Duodenal mucosa (tissue), 2 donors: ENCODE results near the gene GOLGA6A.

ENCODE experiments used
- H3K27ac ChIP-seq: one replicate; pipeline ENCODE4 v1.7.0; 2013; ENCODE audit warnings: low read depth, low read length
- H3K27me3 ChIP-seq, 2 donors: one replicate each; pipeline ENCODE4 v1.7.0; 2013; ENCODE audit warnings: low read length in 2 of 2, control low read depth in 1 of 2; ENCODE audit not compliant: insufficient read depth in 2 of 2, control insufficient read depth in 1 of 2
- H3K36me3 ChIP-seq, 2 donors: one replicate each; pipeline ENCODE4 v1.7.0; 2013; ENCODE audit warnings: low read length in 2 of 2, control low read depth in 1 of 2; ENCODE audit not compliant: insufficient read depth in 2 of 2, control insufficient read depth in 1 of 2
- H3K4me1 ChIP-seq, 2 donors: one replicate each; pipeline ENCODE4 v1.7.0; 2013; ENCODE audit warnings: low read length in 2 of 2, control low read depth in 1 of 2; ENCODE audit not compliant: insufficient read depth in 2 of 2, control insufficient read depth in 1 of 2
- H3K4me3 ChIP-seq, 2 donors: one replicate each; pipeline ENCODE4 v1.7.0; 2013; ENCODE audit warnings: low read length in 2 of 2, low read depth in 1 of 2
- H3K9ac ChIP-seq, 2 donors: one replicate each; pipeline ENCODE4 v1.7.0; 2013; ENCODE audit warnings: low read length in 2 of 2, low read depth in 1 of 2
- H3K9me3 ChIP-seq, 2 donors: one replicate each; pipeline ENCODE4 v1.7.0; 2013; ENCODE audit warnings: low read length in 2 of 2, control low read depth in 1 of 2; ENCODE audit not compliant: control insufficient read depth in 1 of 2

The GOLGA6A gene

GRCh38 chr15:74042603-74043424 is 39.5 kb downstream of the GOLGA6A start:
- no peak overlapping the region for H3K4me3 ChIP-seq
- no peaks in the 10 kb centered on the region for H3K27me3 ChIP-seq
- peaks cover 1 to 28% of the 10 kb centered on the region in 2 donors for H3K4me1 ChIP-seq
- no peak overlapping the region for H3K9ac ChIP-seq
- no peaks in the 10 kb centered on the region for H3K9me3 ChIP-seq
- peaks cover 6 to 16% of the 10 kb centered on the region in 2 donors for H3K36me3 ChIP-seq
- no peak overlapping the region for H3K27ac ChIP-seq

GRCh38 chr15:74041777-74042435 is 40.4 kb downstream of the GOLGA6A start:
- Histone ChIP-seq H3K36me3 (peaks cover 9 to 20% of the 10 kb centered on the region in 2 donors), H3K4me3 (no peak overlapping the region), H3K27ac (no peak overlapping the region), H3K27me3 (no peaks in the 10 kb centered on the region), H3K9ac (no peak overlapping the region), H3K4me1 (peaks cover 0 to 31% of the 10 kb centered on the region in 2 donors), H3K9me3 (no peaks in the 10 kb centered on the region)

- H3K27me3 ChIP-seq, result no peaks in the 10 kb centered on the region
- no peak overlapping the region for H3K9ac ChIP-seq
- H3K27ac ChIP-seq, result peak overlapping the region; percentile 2
- H3K4me1 ChIP-seq, result peaks cover 0 to 35% of the 10 kb centered on the region in 2 donors
- H3K9me3 ChIP-seq, result no peaks in the 10 kb centered on the region
- H3K36me3 ChIP-seq, result peaks cover 10 to 24% of the 10 kb centered on the region in 2 donors
- no peak overlapping the region for H3K4me3 ChIP-seq
Measured at GRCh38 chr15:74041311-74041756, 41.0 kb downstream of the GOLGA6A start.

GRCh38 chr15:74040109-74040850 is 42.1 kb downstream of the GOLGA6A start:
- Histone ChIP-seq H3K27me3 (no peaks in the 10 kb centered on the region), H3K9ac (no peak overlapping the region), H3K4me3 (no peak overlapping the region), H3K4me1 (peaks cover 0 to 35% of the 10 kb centered on the region in 2 donors), H3K36me3 (peaks cover 18 to 35% of the 10 kb centered on the region in 2 donors), H3K9me3 (no peaks in the 10 kb centered on the region), H3K27ac (peak overlapping the region; percentile 22)

GRCh38 chr15:74039656-74040010 is 42.7 kb downstream of the GOLGA6A start:
- Histone ChIP-seq H3K27me3 (no peaks in the 10 kb centered on the region), H3K9ac (no peak overlapping the region), H3K4me3 (no peak overlapping the region), H3K27ac (no peak overlapping the region), H3K4me1 (peaks cover 0 to 33% of the 10 kb centered on the region in 2 donors), H3K36me3 (peaks cover 22 to 41% of the 10 kb centered on the region in 2 donors), H3K9me3 (no peaks in the 10 kb centered on the region)

GRCh38 chr15:74038707-74039655 is 43.4 kb downstream of the GOLGA6A start:
- H3K4me3 ChIP-seq, result no peak overlapping the region
- no peak overlapping the region for H3K9ac ChIP-seq
- H3K36me3 ChIP-seq, result peaks cover 27 to 48% of the 10 kb centered on the region in 2 donors
- peaks cover 0 to 31% of the 10 kb centered on the region in 2 donors for H3K4me1 ChIP-seq
- no peaks in the 10 kb centered on the region for H3K27me3 ChIP-seq
- no peak overlapping the region for H3K27ac ChIP-seq
- no peaks in the 10 kb centered on the region for H3K9me3 ChIP-seq

- H3K36me3 ChIP-seq, result peaks cover 33 to 51% of the 10 kb centered on the region in 2 donors
- H3K27me3 ChIP-seq, result no peaks in the 10 kb centered on the region
- no peak overlapping the region for H3K27ac ChIP-seq
- H3K9me3 ChIP-seq, result no peaks in the 10 kb centered on the region
- H3K4me3 ChIP-seq, result no peak overlapping the region
- H3K4me1 ChIP-seq, result peaks cover 0 to 28% of the 10 kb centered on the region in 2 donors
- no peak overlapping the region for H3K9ac ChIP-seq
Measured at GRCh38 chr15:74037171-74038117, 44.9 kb downstream of the GOLGA6A start.

- peaks cover 34 to 58% of the 10 kb centered on the region in 2 donors for H3K36me3 ChIP-seq
- no peaks in the 10 kb centered on the region for H3K27me3 ChIP-seq
- no peak overlapping the region for H3K9ac ChIP-seq
- H3K4me3 ChIP-seq, result no peak overlapping the region
- no peak overlapping the region for H3K27ac ChIP-seq
- H3K4me1 ChIP-seq, result peaks cover 0 to 22% of the 10 kb centered on the region in 2 donors
- no peaks in the 10 kb centered on the region for H3K9me3 ChIP-seq
Measured at GRCh38 chr15:74036271-74037170, 45.8 kb downstream of the GOLGA6A start.
